Omental fat pad (tissue), 4 donors: ENCODE measurements around the gene PDE4D. TPM values are rescaled to one million over a fixed set of nuclear protein-coding genes. Genes with fewer than 3 reads are reported as not detected.

Source experiments
- ATAC-seq: fragments of 150-250 bp; one replicate; pipeline ENCODE4 v1.9.1; 2016; ENCODE audit warnings: mild to moderate bottlenecking, moderate library complexity; ENCODE audit not compliant: low FRiP score
- DNase-seq: peaks from one replicate; pipeline ENCODE4 v3.0.0-alpha.2; 2019; ENCODE audit warnings: low spot score
- CTCF ChIP-seq, 3 donors: fragments of 450-650 bp; IDR thresholded peaks; one replicate each; pipeline ENCODE4 v1.5.1; 2016 to 2017; ENCODE audit warnings: antibody characterized with exemption in 3 of 3, mild to moderate bottlenecking in 3 of 3, moderate library complexity in 2 of 3
- total RNA-seq, 4 donors: library from RNA; depleted of rRNA; stranded (reverse); fragments of >200 nt; gene quantifications; one replicate each; pipeline ENCODE4 v1.1.0, GENCODE V29; 2016

Gene PDE4D
- total RNA-seq, 4 donors from 2014 or later, result 32.5 to 94.8 (median 43.2) TPM

DNA sequence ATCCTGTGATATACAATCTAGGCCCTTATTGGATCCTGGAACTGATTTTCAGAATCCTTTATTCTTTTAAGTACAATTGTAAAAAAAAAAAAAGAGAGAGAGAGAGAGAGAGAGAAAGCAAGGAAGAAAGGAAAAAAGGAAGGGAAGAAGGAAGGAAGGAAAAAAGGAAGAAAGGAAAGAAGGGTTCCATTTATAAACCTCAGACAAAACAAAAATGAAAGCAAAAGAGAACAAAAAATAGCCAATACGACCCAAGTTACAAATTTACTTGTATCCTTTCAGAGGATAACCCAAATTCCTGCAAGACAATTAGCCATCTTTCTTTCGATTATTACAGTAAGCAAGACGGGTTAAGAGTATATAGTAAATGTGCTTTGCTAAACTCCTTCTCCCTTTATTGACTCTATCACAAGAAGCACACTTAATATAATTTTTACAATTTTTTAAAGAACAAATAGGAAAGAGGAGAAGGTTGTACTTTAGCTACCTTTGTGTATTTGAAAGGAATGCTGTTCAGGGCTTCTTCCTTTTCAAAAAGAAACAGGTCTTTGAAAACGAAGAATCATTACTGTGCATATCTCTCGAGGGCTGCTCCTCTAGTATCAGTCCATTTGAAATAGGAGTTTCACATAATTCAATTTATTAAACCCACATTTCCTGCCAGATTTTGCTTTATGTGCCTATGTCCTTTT lies 767.4 kb downstream of the PDE4D start:
- no peak for TF ChIP-seq CTCF (IDR thresholded peaks at IDR 0.05)
- ATAC-seq (no peak), DNase-seq (no peak)

DNA sequence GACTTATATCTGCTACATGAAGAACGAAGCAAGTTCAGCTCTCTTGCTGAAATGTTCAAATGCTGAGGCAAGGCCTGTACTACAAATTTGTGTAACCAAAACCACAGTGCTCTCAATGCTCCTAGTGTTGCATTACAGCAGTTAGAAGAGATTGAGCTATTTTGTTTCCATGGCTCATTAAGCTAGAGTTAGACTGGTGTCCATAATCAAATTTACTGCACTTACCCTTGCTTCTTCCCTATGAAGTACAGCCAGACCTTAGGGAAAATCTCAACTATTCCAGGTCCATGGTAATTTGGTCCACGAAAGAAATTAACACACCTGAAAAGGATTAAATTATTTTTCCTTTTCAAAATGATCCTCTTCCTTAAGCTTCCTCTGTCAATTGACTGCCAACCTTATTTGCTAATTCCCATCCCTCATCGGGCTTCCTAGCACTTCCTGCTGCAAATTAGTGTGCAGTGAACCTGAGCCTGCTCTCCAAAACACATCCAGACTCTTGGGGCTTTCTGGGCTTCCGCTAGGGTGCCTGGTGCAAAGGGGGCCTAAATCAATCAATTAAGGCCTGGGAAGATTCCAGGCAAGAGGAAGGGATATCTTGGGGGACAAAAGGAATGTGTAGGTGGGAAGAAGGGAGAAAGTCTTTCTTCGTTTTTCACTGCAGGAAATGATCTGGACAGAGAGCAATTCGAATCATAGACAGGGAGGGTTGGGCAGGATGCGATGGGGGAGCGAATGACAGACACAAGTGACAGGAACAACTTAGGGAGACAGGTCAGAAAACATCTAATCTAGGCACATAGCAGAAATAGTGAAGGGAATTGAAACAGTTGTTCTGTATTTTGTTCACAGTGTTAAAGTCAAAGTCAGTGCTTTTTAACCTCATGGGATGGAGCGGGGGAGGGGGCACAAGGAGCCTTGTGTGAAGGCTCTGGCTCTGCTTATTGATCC lies 768.2 kb downstream of the PDE4D start:
- no peak for DNase-seq
- TF ChIP-seq CTCF (IDR thresholded peaks at IDR 0.05), result no peak

DNA sequence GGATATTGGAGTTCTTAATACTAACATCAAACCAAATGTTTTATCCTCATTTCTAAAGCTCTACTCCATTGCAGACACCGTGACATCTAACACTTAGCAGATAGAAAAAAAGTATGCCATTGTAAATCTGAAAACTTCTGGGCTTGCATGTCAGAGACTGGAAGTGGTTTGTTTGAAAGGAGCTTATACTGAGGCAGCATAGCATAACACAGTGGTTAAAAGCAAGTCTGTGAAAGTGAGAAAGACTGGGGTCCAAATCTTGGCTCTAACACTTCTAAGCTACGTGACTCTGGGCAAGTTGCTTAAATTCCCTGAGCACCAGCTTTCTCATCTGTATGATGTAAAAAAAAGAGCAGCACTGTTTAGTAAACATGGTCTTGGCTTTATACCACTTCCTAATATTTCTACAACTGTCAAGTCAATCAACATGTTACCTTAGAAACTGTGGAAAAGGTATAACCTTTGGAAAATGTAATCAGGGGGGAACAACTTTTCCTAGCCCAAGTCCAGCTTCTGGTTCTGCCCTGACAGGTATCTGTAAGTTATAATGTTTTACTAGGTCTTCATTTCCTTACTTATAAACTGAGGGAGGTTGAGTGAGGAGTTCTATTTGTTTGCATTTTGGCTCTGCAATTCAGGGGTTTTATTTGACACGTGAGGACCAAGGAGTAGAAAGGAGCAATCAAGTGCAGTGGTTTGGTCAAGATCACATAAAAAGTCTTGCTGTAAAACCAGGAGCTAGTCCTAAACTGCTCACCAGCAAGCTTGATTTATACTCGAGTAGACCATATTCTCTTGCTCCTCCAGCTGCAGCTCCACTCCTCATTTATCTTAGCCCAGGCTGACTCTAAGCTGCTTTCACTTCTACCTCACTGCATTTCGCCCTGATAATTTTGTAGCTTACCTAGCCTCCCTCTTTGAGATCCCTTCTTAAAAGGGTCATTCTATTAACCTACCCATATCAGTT lies 769.6 kb downstream of the PDE4D start:
- ATAC-seq (no peak), DNase-seq (no peak)
- TF ChIP-seq CTCF (IDR thresholded peaks at IDR 0.05), result no peak

More for the DNA sequence above, 768.2 kb downstream of the PDE4D start:
- no peak for ATAC-seq

- TF ChIP-seq CTCF (IDR thresholded peaks at IDR 0.05), result no peak
- DNase-seq (no peak), ATAC-seq (no peak)
Measured at GRCh38 chr5:59119480-59119879, 774.0 kb downstream of the PDE4D start.

DNA sequence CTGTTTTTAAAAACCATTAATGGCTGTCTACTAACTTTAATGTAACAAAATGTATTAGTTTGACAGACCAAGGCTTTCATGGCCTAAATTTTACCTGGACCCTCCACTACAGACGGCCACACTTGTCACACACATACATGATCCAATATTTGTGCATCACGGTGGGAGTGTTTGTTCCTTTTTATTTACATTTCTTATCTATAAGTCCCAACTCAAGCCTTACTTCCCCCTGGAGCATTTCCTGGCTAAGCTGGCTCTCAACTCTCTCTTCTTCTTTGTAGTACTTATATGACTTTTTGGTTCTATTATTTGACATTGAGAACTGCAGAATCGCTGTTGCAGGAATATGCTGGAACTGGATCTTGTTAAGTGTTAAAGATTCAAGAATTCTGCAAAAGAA lies 776.2 kb downstream of the PDE4D start:
- TF ChIP-seq CTCF (IDR thresholded peaks at IDR 0.05), result no peak
- DNase-seq (no peak), ATAC-seq (no peak)

- no peak for TF ChIP-seq CTCF (IDR thresholded peaks at IDR 0.05)
- ATAC-seq, result no peak
- DNase-seq, result no peak
Measured at GRCh38 chr5:59116231-59116865, 777.2 kb downstream of the PDE4D start.
